PFSK-1 (cell line): ENCODE measurements around the gene AKAP13.

Experiments
- POLR2AphosphoS5 ChIP-seq: IDR thresholded peaks from 2 replicates; pipeline ENCODE4 v1.6.1; 2012; ENCODE audit warnings: low read depth, mild to moderate bottlenecking, control low read depth, low read length, moderate library complexity
- TAF1 ChIP-seq: IDR thresholded peaks from 2 replicates; pipeline ENCODE4 v1.6.1; 2012; ENCODE audit warnings: low read length, control low read depth, borderline replicate concordance; ENCODE audit not compliant: insufficient read depth
- TF ChIP-seq, protein P1 (sequence below), 2 experiments: IDR thresholded peaks; 2 replicates each; pipeline versions ENCODE4 v1.6.1 to v1.8.0; 2011 to 2012; ENCODE audit warnings: low read depth in 2 of 2, low read length in 2 of 2, control low read depth in 1 of 2, inconsistent platforms in 1 of 2, mild to moderate bottlenecking in 1 of 2, moderate library complexity in 1 of 2; ENCODE audit not compliant: insufficient read depth in 1 of 2

- TF ChIP-seq POLR2AphosphoS5 (no peak), TAF1 (no peak)
- TF ChIP-seq, protein P1, sequence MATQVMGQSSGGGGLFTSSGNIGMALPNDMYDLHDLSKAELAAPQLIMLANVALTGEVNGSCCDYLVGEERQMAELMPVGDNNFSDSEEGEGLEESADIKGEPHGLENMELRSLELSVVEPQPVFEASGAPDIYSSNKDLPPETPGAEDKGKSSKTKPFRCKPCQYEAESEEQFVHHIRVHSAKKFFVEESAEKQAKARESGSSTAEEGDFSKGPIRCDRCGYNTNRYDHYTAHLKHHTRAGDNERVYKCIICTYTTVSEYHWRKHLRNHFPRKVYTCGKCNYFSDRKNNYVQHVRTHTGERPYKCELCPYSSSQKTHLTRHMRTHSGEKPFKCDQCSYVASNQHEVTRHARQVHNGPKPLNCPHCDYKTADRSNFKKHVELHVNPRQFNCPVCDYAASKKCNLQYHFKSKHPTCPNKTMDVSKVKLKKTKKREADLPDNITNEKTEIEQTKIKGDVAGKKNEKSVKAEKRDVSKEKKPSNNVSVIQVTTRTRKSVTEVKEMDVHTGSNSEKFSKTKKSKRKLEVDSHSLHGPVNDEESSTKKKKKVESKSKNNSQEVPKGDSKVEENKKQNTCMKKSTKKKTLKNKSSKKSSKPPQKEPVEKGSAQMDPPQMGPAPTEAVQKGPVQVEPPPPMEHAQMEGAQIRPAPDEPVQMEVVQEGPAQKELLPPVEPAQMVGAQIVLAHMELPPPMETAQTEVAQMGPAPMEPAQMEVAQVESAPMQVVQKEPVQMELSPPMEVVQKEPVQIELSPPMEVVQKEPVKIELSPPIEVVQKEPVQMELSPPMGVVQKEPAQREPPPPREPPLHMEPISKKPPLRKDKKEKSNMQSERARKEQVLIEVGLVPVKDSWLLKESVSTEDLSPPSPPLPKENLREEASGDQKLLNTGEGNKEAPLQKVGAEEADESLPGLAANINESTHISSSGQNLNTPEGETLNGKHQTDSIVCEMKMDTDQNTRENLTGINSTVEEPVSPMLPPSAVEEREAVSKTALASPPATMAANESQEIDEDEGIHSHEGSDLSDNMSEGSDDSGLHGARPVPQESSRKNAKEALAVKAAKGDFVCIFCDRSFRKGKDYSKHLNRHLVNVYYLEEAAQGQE (IDR thresholded peaks at IDR 0.05; ENCODE audit: insufficient read depth in 1 of 2, low read depth in 2 of 2, low read length in 2 of 2): no peak
These were observed 374.6 kb downstream of the AKAP13 start for GRCh38 chr15:85754989-85755388.
